Measurements from ENCODE around the gene NRIP1. TPM values are rescaled to one million over a fixed set of nuclear protein-coding genes. Genes with fewer than 3 reads are reported as not detected.
"Not testable (repeated sequence)": the region's sequence is repeated elsewhere in the genome, so short reads cannot be mapped to it uniquely, and the experiment has no call there.

NRIP1 gene
- total and polyA plus RNA-seq, 2 experiments from 2014 or later: 12.5 to 31.2 TPM

DNA sequence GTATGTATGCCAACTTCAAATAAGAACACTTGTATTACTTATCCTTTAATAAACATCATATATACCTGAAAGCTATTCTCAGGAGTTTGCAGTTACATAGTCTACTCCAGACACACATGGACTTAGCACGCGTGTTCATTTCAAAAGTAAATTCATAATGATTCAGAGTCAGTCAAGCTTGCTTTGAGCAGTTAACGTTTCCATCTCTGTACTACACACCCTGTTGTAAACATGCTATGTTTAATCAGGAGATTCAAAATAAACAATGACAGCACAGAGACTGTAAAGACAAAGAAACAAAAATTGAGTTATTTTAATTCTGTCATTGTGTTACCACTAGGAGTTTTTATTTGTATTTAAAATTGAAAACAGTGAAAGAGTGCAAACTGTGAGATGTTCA lies 119.6 kb downstream of the NRIP1 start:
- Histone ChIP-seq H2AFZ (no peak overlapping the region), H3F3A (ENCODE audit: insufficient read depth) (0 out of 2 replicates have a peak, but pooled peaks cover 4% of the 10 kb centered on the region), H4K20me1 (ENCODE audit: insufficient read depth) (no peaks in the 10 kb centered on the region), H3K4me1 (ENCODE audit: insufficient read depth) (no peaks in the 10 kb centered on the region), H3K9ac (no peak overlapping the region), H3K4me3 (no peak overlapping the region), H3K27me3 (replicated peaks; ENCODE audit: insufficient read depth) (no peaks in the 10 kb centered on the region), H3K36me3 (ENCODE audit: low read depth) (no peaks in the 10 kb centered on the region), H3K9me3 (ENCODE audit: low read depth) (no peaks in the 10 kb centered on the region), H3K27ac (no peak overlapping the region), H3K9me2 (ENCODE audit: insufficient read depth) (no peaks in the 10 kb centered on the region), H3K4me2 (ENCODE audit: unreplicated experiment) (no peak overlapping the region), H3K79me2 (ENCODE audit: insufficient read depth) (no peaks in the 10 kb centered on the region)
- in situ Hi-C loops (cut with MboI): no loop called here
- 95 to 99% methylated on average over 3 of the region's 3 CpGs for WGBS, 2 experiments (ENCODE audit: low coverage in 1 of 2, low lambda C conversion rate in 2 of 2, missing lambda C conversion rate in 2 of 2)
- no peak for DNase-seq
- TF ChIP-seq EZH2phosphoT487 (IDR thresholded peaks at IDR 0.05; ENCODE audit: insufficient read depth, low read depth): no peak
- no peak for TF ChIP-seq EZH2 (IDR thresholded peaks at IDR 0.05; ENCODE audit: insufficient read depth, poor library complexity, severe bottlenecking)

DNA sequence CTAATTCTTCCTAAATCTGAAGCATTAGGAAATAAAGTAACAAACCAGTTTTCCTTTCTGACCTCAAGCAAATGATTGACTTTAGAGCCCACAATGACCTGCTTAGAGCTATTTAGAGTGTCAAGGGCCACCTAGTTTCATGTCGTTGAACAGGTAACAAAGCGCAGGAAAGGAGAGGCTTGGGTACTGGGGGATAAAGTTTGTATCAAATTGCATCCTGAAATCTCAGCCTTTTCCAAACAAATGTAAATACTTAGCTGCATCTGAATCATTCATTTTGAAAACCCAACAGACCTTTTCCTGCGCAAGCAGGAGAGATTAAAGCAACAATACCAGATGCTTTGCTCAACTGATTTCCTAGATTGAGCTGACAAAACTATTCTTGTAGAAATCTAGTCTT lies 121.2 kb downstream of the NRIP1 start:
- 95 to 96% methylated on average over 3 of the region's 3 CpGs for WGBS, 2 experiments (ENCODE audit: low coverage in 1 of 2, low lambda C conversion rate in 2 of 2, missing lambda C conversion rate in 2 of 2)
- H3K4me2 ChIP-seq (ENCODE audit: unreplicated experiment): no peak overlapping the region
- H3K27me3 ChIP-seq (replicated peaks; ENCODE audit: insufficient read depth): no peaks in the 10 kb centered on the region
- no peak for TF ChIP-seq EZH2phosphoT487 (IDR thresholded peaks at IDR 0.05; ENCODE audit: insufficient read depth, low read depth)
- no peak for TF ChIP-seq EZH2 (IDR thresholded peaks at IDR 0.05; ENCODE audit: insufficient read depth, poor library complexity, severe bottlenecking)
- no peak overlapping the region for H3K27ac ChIP-seq
- H3K36me3 ChIP-seq (ENCODE audit: low read depth): no peaks in the 10 kb centered on the region
- no peaks in the 10 kb centered on the region for H4K20me1 ChIP-seq (ENCODE audit: insufficient read depth)
- H3K9ac ChIP-seq: no peak overlapping the region
- H3K79me2 ChIP-seq (ENCODE audit: insufficient read depth): no peaks in the 10 kb centered on the region
- H2AFZ ChIP-seq: no peak overlapping the region
- H3K9me3 ChIP-seq (ENCODE audit: low read depth): no peaks in the 10 kb centered on the region
- DNase-seq: no peak
- H3K4me3 ChIP-seq: no peak overlapping the region
- H3K9me2 ChIP-seq (ENCODE audit: insufficient read depth): no peaks in the 10 kb centered on the region
- no peaks in the 10 kb centered on the region for H3K4me1 ChIP-seq (ENCODE audit: insufficient read depth)
- H3F3A ChIP-seq (ENCODE audit: insufficient read depth): 0 out of 2 replicates have a peak, but pooled peaks cover 4% of the 10 kb centered on the region
- in situ Hi-C loops (cut with MboI): no loop called here

DNA sequence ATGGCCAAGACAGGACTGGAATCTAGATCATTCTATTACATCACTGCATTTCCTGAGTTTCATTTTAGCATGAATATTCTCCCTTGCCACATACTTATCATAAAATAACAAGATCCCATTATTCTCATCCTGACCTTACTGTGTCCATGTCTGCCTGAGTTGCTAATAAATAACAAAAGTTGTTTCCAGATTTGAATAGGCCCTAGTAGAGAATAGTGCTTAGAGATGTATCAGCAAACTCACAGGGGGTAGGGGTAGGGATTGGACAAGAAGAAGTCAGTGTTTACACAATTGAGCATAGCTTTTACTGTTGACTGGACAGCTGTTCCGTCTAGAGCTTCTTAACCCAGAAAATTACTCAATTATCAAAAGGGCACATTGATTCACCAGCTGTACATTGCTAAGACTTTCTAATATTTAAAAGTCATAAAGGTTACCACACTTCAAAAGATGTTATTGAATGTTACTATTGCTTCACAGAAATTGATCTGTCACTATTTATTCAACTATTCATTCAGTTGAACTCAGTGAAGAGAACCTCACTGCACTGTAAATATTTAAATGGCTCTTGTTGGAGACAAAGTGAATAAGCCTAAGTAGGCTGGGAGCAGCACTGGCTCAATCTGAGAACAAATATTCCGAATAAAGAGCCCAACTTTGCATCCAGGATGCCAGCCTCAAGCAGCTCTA lies 121.9 kb downstream of the NRIP1 start:
- Histone ChIP-seq H2AFZ (no peak overlapping the region), H3K9me3 (ENCODE audit: low read depth) (no peaks in the 10 kb centered on the region), H3K27me3 (replicated peaks; ENCODE audit: insufficient read depth) (no peaks in the 10 kb centered on the region), H3K27ac (no peak overlapping the region), H4K20me1 (ENCODE audit: insufficient read depth) (no peaks in the 10 kb centered on the region), H3K4me3 (no peak overlapping the region), H3K9ac (no peak overlapping the region), H3F3A (ENCODE audit: insufficient read depth) (0 out of 2 replicates have a peak, but pooled peaks cover 4% of the 10 kb centered on the region), H3K36me3 (ENCODE audit: low read depth) (no peaks in the 10 kb centered on the region), H3K4me2 (ENCODE audit: unreplicated experiment) (no peak overlapping the region), H3K79me2 (ENCODE audit: insufficient read depth) (no peaks in the 10 kb centered on the region), H3K9me2 (ENCODE audit: insufficient read depth) (no peaks in the 10 kb centered on the region), H3K4me1 (ENCODE audit: insufficient read depth) (no peaks in the 10 kb centered on the region)
- peak; percentile 8 for DNase-seq
- TF ChIP-seq EZH2 (IDR thresholded peaks at IDR 0.05; ENCODE audit: insufficient read depth, poor library complexity, severe bottlenecking) (no peak), EZH2phosphoT487 (IDR thresholded peaks at IDR 0.05; ENCODE audit: insufficient read depth, low read depth) (no peak)
- in situ Hi-C loops (cut with MboI): no loop called here
- 71 to 72% methylated on average over 2 of the region's 2 CpGs for WGBS, 2 experiments (ENCODE audit: low coverage in 1 of 2, low lambda C conversion rate in 2 of 2, missing lambda C conversion rate in 2 of 2)

DNA sequence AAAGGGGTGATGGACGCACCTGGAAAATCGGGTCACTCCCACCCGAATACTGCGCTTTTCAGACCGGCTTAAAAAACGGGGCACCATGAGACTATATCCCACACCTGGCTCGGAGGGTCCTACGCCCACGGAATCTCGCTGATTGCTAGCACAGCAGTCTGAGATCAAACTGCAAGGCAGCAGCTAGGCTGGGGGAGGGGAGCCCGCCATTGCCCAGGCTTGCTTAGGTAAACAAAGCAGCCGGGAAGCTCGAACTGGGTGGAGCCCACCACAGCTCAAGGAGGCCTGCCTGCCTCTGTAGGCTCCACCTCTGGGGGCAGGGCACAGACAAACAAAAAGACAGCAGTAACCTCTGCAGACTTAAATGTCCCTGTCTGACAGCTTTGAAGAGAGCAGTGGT lies 137.5 kb downstream of the NRIP1 start:
- H3K9me2 ChIP-seq (ENCODE audit: insufficient read depth); H3K27ac ChIP-seq; H3K9me3 ChIP-seq (ENCODE audit: low read depth); in situ Hi-C loops (cut with MboI); H3K27me3 ChIP-seq (replicated peaks; ENCODE audit: insufficient read depth); H3K9ac ChIP-seq; H2AFZ ChIP-seq; H3K4me3 ChIP-seq; H3K79me2 ChIP-seq (ENCODE audit: insufficient read depth); H3K36me3 ChIP-seq (ENCODE audit: low read depth); H3K4me2 ChIP-seq (ENCODE audit: unreplicated experiment); H4K20me1 ChIP-seq (ENCODE audit: insufficient read depth); DNase-seq: not testable (repeated sequence)
- peaks cover 27% of the 10 kb centered on the region for H3K4me1 ChIP-seq (ENCODE audit: insufficient read depth)
- H3F3A ChIP-seq (ENCODE audit: insufficient read depth): 0 out of 2 replicates have a peak, but pooled peaks cover 16% of the 10 kb centered on the region
- WGBS, 2 experiments (ENCODE audit: low coverage in 1 of 2, low lambda C conversion rate in 2 of 2, missing lambda C conversion rate in 2 of 2): 60 to 89% methylated on average over 1 to 13 of the region's 13 CpGs

Measured in GM23248 (cell line).